ENCODE results near the gene LRRFIP1. TPM values are rescaled to one million over a fixed set of nuclear protein-coding genes. Genes with fewer than 3 reads are reported as not detected.

Gene LRRFIP1
- total and polyA plus RNA-seq, 9 of the 15 experiments (the other 6 are each of a cell fraction or from before 2014, with no cell fraction given), result 13.1 to 45.2 (median 31.3) TPM

DNA sequence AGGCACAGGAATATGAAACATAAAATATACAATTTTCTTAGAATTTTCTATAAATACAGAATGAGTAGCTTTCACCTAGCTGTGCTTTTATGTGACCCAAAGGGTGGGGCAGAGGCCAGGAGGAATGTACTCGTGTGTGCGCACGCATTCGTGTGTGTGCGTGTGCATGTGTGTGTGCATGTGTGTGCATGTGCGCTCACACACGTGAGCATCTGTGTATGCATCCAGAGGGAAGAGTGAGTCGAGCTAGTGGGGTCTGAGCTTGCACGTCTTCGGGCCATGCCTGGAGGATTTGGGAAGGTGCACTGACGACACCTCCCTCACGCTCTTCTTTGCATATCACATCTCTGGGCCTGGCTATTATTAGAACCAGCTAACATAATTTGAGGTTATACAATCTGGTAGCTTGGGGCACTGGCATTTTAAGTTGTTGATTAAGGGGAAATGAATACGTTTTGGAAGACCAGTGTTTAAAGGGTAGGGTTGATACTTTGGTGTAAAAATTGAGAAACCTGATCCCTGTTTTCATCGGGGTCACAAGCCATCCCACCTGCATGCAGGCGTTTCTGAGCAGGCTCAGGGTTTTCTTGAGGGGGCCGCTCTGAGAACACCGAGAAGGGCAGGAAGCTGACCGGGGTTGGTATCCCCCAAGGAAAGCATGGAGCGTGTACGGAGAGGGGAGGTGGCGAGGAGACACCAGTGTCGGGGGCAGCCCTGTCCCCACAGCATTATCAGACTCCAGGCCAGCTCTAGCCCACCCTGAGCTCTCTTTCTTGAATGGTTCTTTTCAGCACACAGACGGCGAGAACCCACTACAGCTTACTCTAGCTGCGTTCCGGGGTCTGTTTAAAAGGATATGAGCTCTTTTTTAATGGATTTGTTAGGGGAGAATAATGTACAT lies 85.3 kb downstream of the LRRFIP1 start:
- H3K27ac ChIP-seq (ENCODE audit: extremely low read depth, low read depth, low read length), result no peak overlapping the region
- no peaks in the 10 kb centered on the region for H3K9me3 ChIP-seq (replicated peaks; ENCODE audit: control insufficient read depth, insufficient read depth, low read depth, low read length)
- no peak for ATAC-seq
- H3K4me1 ChIP-seq (replicated peaks in 1 of 2; ENCODE audit: control insufficient read depth in 2 of 2, insufficient read depth in 2 of 2, low read length in 2 of 2), result peaks cover 0 to 11% of the 10 kb centered on the region in 2 experiments; a peak in 2 of 5 replicates
- in situ Hi-C loops (cut with MboI), result no loop called here
- no peaks in the 10 kb centered on the region for H3K9me1 ChIP-seq (ENCODE audit: control insufficient read depth, insufficient read depth, low read length)
- no peak overlapping the region for H3K4me2 ChIP-seq (ENCODE audit: insufficient read depth, low read length)
- no peak overlapping the region for H2AFZ ChIP-seq (ENCODE audit: low read depth, low read length)
- H3K4me3 ChIP-seq, result no peak overlapping the region
- BruUV-seq (replicated peaks), result no TSS peak
- intact Hi-C loops (cut with micrococcal nuclease), result no loop called here
- no peak for DNase-seq (ENCODE audit: extremely low read depth in 1 of 4, low spot score in 3 of 4)
- WGBS (ENCODE audit: insufficient coverage, low coverage, missing lambda C conversion rate), result 85% methylated on average over 16 of the region's 26 CpGs
- no peak for FAIRE-seq
- 0 out of 2 replicates have a peak, but pooled peaks cover 4% of the 10 kb centered on the region for H4K20me1 ChIP-seq (replicated peaks; ENCODE audit: control insufficient read depth, insufficient read depth, low read length)
- CTCF ChIA-PET (ENCODE audit: low intra/inter-chr PET ratio), result no interaction called here
- no peaks in the 10 kb centered on the region for H3K27me3 ChIP-seq (ENCODE audit: control insufficient read depth in 2 of 2, insufficient read depth in 2 of 2, low read length in 2 of 2)
- peaks cover 11% of the 10 kb centered on the region; the same call in 1 of the 3 replicates for H3K36me3 ChIP-seq (ENCODE audit: control insufficient read depth, insufficient read depth, low read length)
- H3K9ac ChIP-seq (ENCODE audit: insufficient read depth in 1 of 2, low read depth in 2 of 2, low read length in 2 of 2), result peak overlapping the region in 1 of 2 experiments; percentile 42; a peak in 1 of 4 replicates
- peaks cover 4% of the 10 kb centered on the region; the same call in 2 of the 3 replicates for H3K79me2 ChIP-seq (ENCODE audit: control insufficient read depth, insufficient read depth, low read length)
- POLR2A ChIA-PET, result interaction anchor here (1.1 kb wide), 1 partner anchor 19 kb away, joined by 3 read pairs; no protein-coding TSS in a partner anchor
- TF ChIP-seq HNRNPH1 (optimal IDR thresholded peaks at IDR 0.05; ENCODE audit: low read depth, low read length) (no peak), CCNT2 (IDR thresholded peaks at IDR 0.05; ENCODE audit: borderline replicate concordance, extremely low read depth, insufficient read length, low read depth, low read length) (no peak), ETS2 (tag; IDR thresholded peaks at IDR 0.05; ENCODE audit: borderline replicate concordance, poor library complexity, severe bottlenecking) (no peak), RBM22 (IDR thresholded peaks at IDR 0.05; ENCODE audit: low read depth, low read length, poor library complexity, severe bottlenecking) (no peak), MECOM (CRISPR knock-in tag; IDR thresholded peaks at IDR 0.05) (no peak), KDM1A (IDR thresholded peaks at IDR 0.05) (no peak), FOSL1 (tag; conservative IDR thresholded peaks at IDR 0.05) (no peak), DNMT1 (IDR thresholded peaks at IDR 0.05) (no peak), EHMT2 (IDR thresholded peaks at IDR 0.05) (no peak), NFATC3 (IDR thresholded peaks at IDR 0.05) (no peak), ZFX (CRISPR knock-in tag; IDR thresholded peaks at IDR 0.05) (no peak), SRF (CRISPR knock-in tag; IDR thresholded peaks at IDR 0.05) (no peak), ZNF41 (CRISPR knock-in tag; conservative IDR thresholded peaks at IDR 0.05) (no peak), ZBTB1 (CRISPR knock-in tag; IDR thresholded peaks at IDR 0.05; ENCODE audit: borderline replicate concordance, low read depth) (no peak), RNF2 (IDR thresholded peaks at IDR 0.05) (no peak)
- TF ChIP-seq, protein P1, sequence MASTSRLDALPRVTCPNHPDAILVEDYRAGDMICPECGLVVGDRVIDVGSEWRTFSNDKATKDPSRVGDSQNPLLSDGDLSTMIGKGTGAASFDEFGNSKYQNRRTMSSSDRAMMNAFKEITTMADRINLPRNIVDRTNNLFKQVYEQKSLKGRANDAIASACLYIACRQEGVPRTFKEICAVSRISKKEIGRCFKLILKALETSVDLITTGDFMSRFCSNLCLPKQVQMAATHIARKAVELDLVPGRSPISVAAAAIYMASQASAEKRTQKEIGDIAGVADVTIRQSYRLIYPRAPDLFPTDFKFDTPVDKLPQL (IDR thresholded peaks at IDR 0.05; ENCODE audit: extremely low read depth, insufficient read length), result no peak
- TF ChIP-seq, protein P2, sequence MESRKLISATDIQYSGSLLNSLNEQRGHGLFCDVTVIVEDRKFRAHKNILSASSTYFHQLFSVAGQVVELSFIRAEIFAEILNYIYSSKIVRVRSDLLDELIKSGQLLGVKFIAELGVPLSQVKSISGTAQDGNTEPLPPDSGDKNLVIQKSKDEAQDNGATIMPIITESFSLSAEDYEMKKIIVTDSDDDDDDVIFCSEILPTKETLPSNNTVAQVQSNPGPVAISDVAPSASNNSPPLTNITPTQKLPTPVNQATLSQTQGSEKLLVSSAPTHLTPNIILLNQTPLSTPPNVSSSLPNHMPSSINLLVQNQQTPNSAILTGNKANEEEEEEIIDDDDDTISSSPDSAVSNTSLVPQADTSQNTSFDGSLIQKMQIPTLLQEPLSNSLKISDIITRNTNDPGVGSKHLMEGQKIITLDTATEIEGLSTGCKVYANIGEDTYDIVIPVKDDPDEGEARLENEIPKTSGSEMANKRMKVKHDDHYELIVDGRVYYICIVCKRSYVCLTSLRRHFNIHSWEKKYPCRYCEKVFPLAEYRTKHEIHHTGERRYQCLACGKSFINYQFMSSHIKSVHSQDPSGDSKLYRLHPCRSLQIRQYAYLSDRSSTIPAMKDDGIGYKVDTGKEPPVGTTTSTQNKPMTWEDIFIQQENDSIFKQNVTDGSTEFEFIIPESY (CRISPR knock-in tag; IDR thresholded peaks at IDR 0.05), result no peak
- TF ChIP-seq, protein P3, sequence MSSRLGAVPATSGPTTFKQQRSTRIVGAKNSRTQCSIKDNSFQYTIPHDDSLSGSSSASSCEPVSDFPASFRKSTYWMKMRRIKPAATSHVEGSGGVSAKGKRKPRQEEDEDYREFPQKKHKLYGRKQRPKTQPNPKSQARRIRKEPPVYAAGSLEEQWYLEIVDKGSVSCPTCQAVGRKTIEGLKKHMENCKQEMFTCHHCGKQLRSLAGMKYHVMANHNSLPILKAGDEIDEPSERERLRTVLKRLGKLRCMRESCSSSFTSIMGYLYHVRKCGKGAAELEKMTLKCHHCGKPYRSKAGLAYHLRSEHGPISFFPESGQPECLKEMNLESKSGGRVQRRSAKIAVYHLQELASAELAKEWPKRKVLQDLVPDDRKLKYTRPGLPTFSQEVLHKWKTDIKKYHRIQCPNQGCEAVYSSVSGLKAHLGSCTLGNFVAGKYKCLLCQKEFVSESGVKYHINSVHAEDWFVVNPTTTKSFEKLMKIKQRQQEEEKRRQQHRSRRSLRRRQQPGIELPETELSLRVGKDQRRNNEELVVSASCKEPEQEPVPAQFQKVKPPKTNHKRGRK (tag; IDR thresholded peaks at IDR 0.05), result no peak

All from K562 (cell line).